Tibial nerve (tissue), 4 donors: ENCODE measurements around the gene ZSWIM8. TPM values are rescaled to one million over a fixed set of nuclear protein-coding genes. Genes with fewer than 3 reads are reported as not detected.

Source experiments
- DNase-seq, 2 donors: peaks; one replicate each; pipeline ENCODE4 v3.0.0-alpha.2; 2019; ENCODE audit warnings: low spot score in 2 of 2
- H3K27ac ChIP-seq, 4 donors: fragments of 200-600 bp; sonication (generic) in 3 of 4; one replicate each; pipeline ENCODE4 v1.5.1; 2017 to 2019; ENCODE audit warnings: mild to moderate bottlenecking in 1 of 4
- H3K27me3 ChIP-seq, 2 donors: fragments of 200-600 bp; sonication (generic) in 1 of 2; one replicate each; pipeline versions ENCODE4 v1.5.1 to v1.6.0; 2017 to 2019
- H3K36me3 ChIP-seq, 3 donors: fragments of 200-600 bp; sonication (generic); one replicate each; pipeline ENCODE4 v1.5.1; 2018 to 2019
- H3K4me1 ChIP-seq, 4 donors: fragments of 200-600 bp; sonication (generic) in 3 of 4; one replicate each; pipeline ENCODE4 v1.5.1; 2017 to 2019
- H3K4me3 ChIP-seq, 4 donors: fragments of 200-600 bp; sonication (generic) in 3 of 4; one replicate each; pipeline ENCODE4 v1.5.1; 2017 to 2019; ENCODE audit warnings: mild to moderate bottlenecking in 1 of 4, moderate library complexity in 1 of 4
- H3K9me3 ChIP-seq, 4 donors: fragments of 200-600 bp; sonication (generic) in 3 of 4; one replicate each; pipeline ENCODE4 v1.5.1; 2017 to 2019
- EP300 ChIP-seq, 2 donors: sonication (generic); formaldehyde crosslinking; IDR thresholded peaks; one replicate each; pipeline ENCODE4 v1.6.1; 2017; ENCODE audit warnings: antibody characterized with exemption in 2 of 2, mild to moderate bottlenecking in 1 of 2
- POLR2A ChIP-seq, 2 donors: fragments of 450-650 bp; IDR thresholded peaks; one replicate each; pipeline ENCODE4 v1.6.1; 2017; ENCODE audit warnings: antibody characterized with exemption in 2 of 2, mild to moderate bottlenecking in 2 of 2, moderate library complexity in 2 of 2
- WGBS, 2 donors: methylation state at CpG; one replicate each; pipeline ENCODE4 v1.1.5; 2018; 5-methylcytosine and 5-hydroxymethylcytosine counted together
- total RNA-seq, 4 donors: library from RNA; depleted of rRNA; stranded (reverse); fragments of >200 nt; gene quantifications; one replicate each; pipeline ENCODE4 v1.1.0, GENCODE V29; 2016
- TF ChIP-seq, protein P1 (sequence below), 5 experiments: fragments of 200-600 bp in 3 of 5; fragments of 450-650 bp in 2 of 5; sonication (generic) in 3 of 5; IDR thresholded peaks; one replicate each; pipeline ENCODE4 v1.5.1; 2016 to 2019; ENCODE audit warnings: antibody characterized with exemption in 5 of 5, mild to moderate bottlenecking in 3 of 5, moderate library complexity in 2 of 5

Gene ZSWIM8
- total RNA-seq, 4 donors from 2014 or later, result 104 to 138 (median 121) TPM

DNA sequence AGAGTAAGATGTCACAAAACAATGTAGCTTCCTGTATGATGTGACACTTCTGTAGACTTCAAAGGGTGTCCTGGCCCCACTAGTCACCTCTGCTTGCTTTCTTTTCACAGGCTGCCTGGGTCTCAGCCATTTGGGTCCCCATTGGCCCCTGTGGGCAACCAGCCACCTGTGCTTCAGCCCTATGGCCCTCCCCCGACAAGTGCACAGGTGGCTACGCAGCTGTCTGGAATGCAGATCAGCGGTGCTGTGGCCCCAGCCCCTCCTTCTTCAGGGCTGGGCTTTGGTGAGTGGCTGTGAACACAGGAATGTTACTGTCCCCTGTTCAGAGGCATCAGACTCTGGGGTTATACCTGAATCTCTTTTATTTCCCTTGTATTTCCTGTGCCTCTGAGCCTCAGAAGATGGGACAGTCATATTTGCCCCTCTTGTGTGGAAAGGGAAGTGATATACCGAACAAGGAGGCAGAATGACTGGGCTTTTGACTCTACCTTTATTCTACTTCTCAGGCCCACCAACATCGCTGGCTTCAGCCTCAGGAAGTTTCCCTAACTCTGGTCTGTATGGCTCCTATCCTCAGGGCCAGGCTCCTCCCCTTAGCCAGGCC is 25.8 kb upstream of the ZSWIM8 start:
- Histone ChIP-seq H3K4me1 (no peaks in the 10 kb centered on the region), H3K27ac (no peak overlapping the region), H3K36me3 (peaks cover 0 to 82% (median 40%) of the 10 kb centered on the region in 3 donors), H3K27me3 (no peaks in the 10 kb centered on the region), H3K4me3 (no peak overlapping the region), H3K9me3 (no peaks in the 10 kb centered on the region)
- no peak for TF ChIP-seq POLR2A (IDR thresholded peaks at IDR 0.05)
- TF ChIP-seq, protein P1, sequence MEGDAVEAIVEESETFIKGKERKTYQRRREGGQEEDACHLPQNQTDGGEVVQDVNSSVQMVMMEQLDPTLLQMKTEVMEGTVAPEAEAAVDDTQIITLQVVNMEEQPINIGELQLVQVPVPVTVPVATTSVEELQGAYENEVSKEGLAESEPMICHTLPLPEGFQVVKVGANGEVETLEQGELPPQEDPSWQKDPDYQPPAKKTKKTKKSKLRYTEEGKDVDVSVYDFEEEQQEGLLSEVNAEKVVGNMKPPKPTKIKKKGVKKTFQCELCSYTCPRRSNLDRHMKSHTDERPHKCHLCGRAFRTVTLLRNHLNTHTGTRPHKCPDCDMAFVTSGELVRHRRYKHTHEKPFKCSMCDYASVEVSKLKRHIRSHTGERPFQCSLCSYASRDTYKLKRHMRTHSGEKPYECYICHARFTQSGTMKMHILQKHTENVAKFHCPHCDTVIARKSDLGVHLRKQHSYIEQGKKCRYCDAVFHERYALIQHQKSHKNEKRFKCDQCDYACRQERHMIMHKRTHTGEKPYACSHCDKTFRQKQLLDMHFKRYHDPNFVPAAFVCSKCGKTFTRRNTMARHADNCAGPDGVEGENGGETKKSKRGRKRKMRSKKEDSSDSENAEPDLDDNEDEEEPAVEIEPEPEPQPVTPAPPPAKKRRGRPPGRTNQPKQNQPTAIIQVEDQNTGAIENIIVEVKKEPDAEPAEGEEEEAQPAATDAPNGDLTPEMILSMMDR (IDR thresholded peaks at IDR 0.05), result no peak
- TF ChIP-seq EP300 (IDR thresholded peaks at IDR 0.05), result no peak
- no peak for DNase-seq
- WGBS, 2 donors, result 82 to 95% methylated on average over 5 of the region's 5 CpGs

DNA sequence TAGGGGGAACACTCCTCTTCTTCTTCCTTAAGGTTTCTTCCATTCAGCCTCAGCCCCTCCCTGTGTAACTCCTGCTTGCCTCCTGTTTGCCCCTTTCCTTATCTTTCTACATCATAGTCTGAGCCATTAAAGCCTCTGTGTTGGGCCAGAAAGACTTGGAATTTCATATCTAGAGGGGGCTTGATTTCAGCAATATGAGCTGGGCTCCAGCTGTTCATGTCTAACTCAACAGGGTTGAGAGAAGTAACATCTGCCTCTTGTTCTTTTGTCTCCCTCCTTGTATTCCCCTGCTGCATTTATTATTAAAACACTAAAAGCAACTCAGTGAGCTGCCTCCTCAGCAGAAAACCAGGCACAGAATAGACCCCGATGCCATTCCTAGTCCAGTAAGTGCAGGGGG is 23.6 kb upstream of the ZSWIM8 start:
- no peaks in the 10 kb centered on the region for H3K4me1 ChIP-seq
- H3K27me3 ChIP-seq, result no peaks in the 10 kb centered on the region

DNA sequence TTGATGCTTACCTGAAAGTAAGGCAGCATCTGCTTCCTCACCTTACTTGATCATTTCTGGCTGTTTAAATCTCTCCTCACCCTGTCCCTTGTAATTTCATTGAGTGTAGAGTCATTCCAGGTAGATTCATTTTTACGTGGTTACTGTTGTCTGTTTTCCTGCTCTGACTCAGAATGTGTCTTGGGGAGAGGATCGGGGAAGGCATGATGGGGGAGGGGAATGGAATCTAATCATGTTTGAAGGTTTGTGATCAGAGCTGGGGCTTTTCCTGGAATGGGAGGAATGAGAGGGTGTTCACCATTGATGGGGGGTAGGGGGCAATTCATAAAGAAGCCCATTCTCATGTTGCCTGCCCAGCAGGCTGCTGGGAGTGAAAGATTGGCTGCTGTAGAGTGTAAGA is 22.5 kb upstream of the ZSWIM8 start:
- TF ChIP-seq POLR2A (IDR thresholded peaks at IDR 0.05), result no peak
- TF ChIP-seq, protein P1 (IDR thresholded peaks at IDR 0.05), result no peak
- no peak for TF ChIP-seq EP300 (IDR thresholded peaks at IDR 0.05)
- peaks cover 4 to 90% (median 58%) of the 10 kb centered on the region in 3 donors for H3K36me3 ChIP-seq
- H3K4me1 ChIP-seq, result no peaks in the 10 kb centered on the region
- H3K27ac ChIP-seq, result no peak overlapping the region
- no peaks in the 10 kb centered on the region for H3K27me3 ChIP-seq
- 55 to 59% methylated on average over 2 of the region's 2 CpGs for WGBS, 2 donors
- H3K4me3 ChIP-seq, result no peak overlapping the region
- DNase-seq, result no peak
- H3K9me3 ChIP-seq, result no peaks in the 10 kb centered on the region

More for the DNA sequence above, 23.6 kb upstream of the ZSWIM8 start:
- H3K27ac ChIP-seq, result no peak overlapping the region
- no peak overlapping the region for H3K4me3 ChIP-seq
- TF ChIP-seq EP300 (IDR thresholded peaks at IDR 0.05), result no peak
- TF ChIP-seq POLR2A (IDR thresholded peaks at IDR 0.05), result no peak
- TF ChIP-seq, protein P1 (IDR thresholded peaks at IDR 0.05), result no peak
- WGBS, 2 donors, result 93 to 100% methylated on average over 1 of the region's 1 CpG
- peaks cover 0 to 84% (median 58%) of the 10 kb centered on the region in 3 donors for H3K36me3 ChIP-seq
- no peaks in the 10 kb centered on the region for H3K9me3 ChIP-seq
- no peak for DNase-seq

DNA sequence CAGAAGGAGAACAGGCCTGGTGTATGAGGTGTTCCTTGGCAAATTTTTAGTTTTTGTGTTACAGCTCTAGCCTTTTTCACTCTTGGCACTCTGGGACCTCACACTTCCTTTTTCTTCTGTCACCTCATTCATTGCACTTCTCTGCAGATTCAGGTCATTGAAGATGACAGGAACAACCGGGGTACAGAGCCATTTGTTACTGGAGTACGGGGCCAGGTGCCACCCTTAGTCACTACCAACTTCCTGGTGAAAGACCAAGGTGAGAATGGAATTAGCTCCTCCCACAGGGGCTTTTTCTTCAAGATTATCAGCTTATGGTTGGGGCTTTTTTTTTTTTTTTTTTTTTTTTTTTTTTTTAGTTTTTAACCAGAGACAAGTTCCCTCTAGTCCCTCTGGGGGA is 22.1 kb upstream of the ZSWIM8 start:
- H3K4me1 ChIP-seq, result no peaks in the 10 kb centered on the region
- WGBS, 2 donors, result 88 to 90% methylated on average over 2 of the region's 2 CpGs
- H3K4me3 ChIP-seq, result no peak overlapping the region
- TF ChIP-seq POLR2A (IDR thresholded peaks at IDR 0.05) (no peak), EP300 (IDR thresholded peaks at IDR 0.05) (no peak)
- TF ChIP-seq, protein P1 (IDR thresholded peaks at IDR 0.05), result no peak
- DNase-seq, result no peak
- no peaks in the 10 kb centered on the region for H3K27me3 ChIP-seq
- no peaks in the 10 kb centered on the region for H3K9me3 ChIP-seq
- H3K27ac ChIP-seq, result no peak overlapping the region
- H3K36me3 ChIP-seq, result peaks cover 5 to 95% (median 58%) of the 10 kb centered on the region in 3 donors

DNA sequence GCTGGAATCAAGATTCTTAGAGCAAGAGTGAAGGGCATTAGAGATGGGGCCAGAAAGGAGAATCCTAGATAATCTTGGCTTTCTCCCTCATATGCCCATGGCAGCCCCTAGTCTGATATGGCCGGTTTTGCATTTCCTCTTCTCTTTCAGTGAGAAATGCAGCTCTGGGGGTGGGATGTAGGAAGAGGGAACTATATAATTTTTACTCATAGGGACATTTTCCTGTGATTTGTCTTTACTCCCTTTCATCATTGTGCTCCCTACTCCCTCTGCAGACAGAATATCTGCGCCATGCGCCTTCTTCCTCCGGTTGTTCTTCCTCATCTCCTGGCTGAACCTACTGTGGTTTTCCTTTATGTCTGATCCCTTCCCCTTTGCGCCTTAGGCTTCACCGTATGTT is 20.3 kb upstream of the ZSWIM8 start:
- Histone ChIP-seq H3K9me3 (no peaks in the 10 kb centered on the region), H3K4me3 (no peak overlapping the region), H3K27me3 (no peaks in the 10 kb centered on the region), H3K4me1 (no peaks in the 10 kb centered on the region), H3K36me3 (peaks cover 5 to 100% (median 53%) of the 10 kb centered on the region in 3 donors), H3K27ac (no peak overlapping the region)
- TF ChIP-seq, protein P1 (IDR thresholded peaks at IDR 0.05), result no peak
- TF ChIP-seq POLR2A (IDR thresholded peaks at IDR 0.05) (no peak), EP300 (IDR thresholded peaks at IDR 0.05) (no peak)
- DNase-seq, result no peak
- WGBS, 2 donors, result 85 to 93% methylated on average over 6 of the region's 6 CpGs
